HG02588 (cell line): ENCODE results near the gene LDB3.
A peak's percentile ranks its signal among the peaks of the same experiment; 100 is the strongest.

Experiments
- ATAC-seq: cut with Tn5 transposase; IDR thresholded peaks from one replicate; pipeline ENCODE4 v1.9.1; 2021; ENCODE audit warnings: mild to moderate bottlenecking, moderate library complexity; ENCODE audit not compliant: unreplicated experiment

Gene LDB3

GRCh38 chr10:86756511-86757112 is 88.3 kb downstream of the LDB3 start, which contains the start of gene BMPR1A:
BMPR1A (plus strand) TSS chr10:86756619; CDS start chr10:86876019, 119,400 bp downstream.
- peak; percentile 35 for ATAC-seq

DNA sequence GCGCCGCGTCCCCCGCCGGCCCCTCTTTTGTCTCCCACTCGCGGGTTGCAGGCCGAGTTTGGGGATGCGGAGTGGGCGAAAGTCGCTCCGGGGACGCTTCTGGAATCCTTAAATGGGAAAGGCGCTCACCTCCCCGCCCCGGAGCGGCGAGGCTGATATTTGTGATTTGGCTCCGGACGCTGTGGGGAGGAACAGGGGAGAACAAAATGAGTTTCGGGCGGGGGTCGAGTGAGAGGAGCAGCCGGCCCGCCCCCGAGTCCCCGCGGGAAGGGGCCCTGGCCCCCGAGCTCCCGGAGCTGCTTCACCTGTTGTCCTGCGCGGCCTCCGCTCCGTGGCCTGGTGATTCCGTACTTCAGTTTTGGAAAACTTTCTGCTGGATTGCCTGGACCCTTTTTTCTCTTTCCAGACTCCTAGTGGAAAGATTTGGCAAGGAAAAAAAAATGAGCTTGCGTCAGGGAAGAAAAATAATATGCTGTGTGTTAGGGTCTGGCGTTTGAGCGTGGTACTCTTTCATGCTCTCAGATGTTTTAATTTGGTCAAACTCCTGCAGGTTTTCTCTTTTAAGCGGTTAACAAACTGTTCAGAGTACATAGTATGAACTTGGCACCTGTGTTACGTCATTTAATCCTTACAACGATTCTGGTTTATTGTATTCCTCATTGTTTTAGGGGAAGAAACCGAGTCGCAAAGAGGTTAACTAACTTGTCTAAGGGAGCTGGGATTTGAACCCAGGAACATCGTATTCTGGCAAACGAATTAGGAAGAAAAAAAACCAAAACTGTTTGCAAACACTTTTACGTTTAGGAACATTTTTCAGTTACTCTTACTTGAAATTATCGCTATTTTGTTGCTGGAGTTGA is 89.0 kb downstream of the LDB3 start:
- no peak for ATAC-seq

GRCh38 chr10:86758189-86759072 is 90.1 kb downstream of the LDB3 start:
- no peak for ATAC-seq

- ATAC-seq: no peak
Measured at GRCh38 chr10:86759073-86759672, 90.9 kb downstream of the LDB3 start.

- ATAC-seq: no peak
Measured at GRCh38 chr10:86763404-86763803, 95.1 kb downstream of the LDB3 start.

GRCh38 chr10:86765548-86765947 is 97.2 kb downstream of the LDB3 start:
- no peak for ATAC-seq

GRCh38 chr10:86768412-86769062 is 100.2 kb downstream of the LDB3 start:
- ATAC-seq: no peak

- no peak for ATAC-seq
Measured at GRCh38 chr10:86769991-86770390, 101.7 kb downstream of the LDB3 start.

- no peak for ATAC-seq
Measured at GRCh38 chr10:86770412-86770960, 102.2 kb downstream of the LDB3 start.

DNA sequence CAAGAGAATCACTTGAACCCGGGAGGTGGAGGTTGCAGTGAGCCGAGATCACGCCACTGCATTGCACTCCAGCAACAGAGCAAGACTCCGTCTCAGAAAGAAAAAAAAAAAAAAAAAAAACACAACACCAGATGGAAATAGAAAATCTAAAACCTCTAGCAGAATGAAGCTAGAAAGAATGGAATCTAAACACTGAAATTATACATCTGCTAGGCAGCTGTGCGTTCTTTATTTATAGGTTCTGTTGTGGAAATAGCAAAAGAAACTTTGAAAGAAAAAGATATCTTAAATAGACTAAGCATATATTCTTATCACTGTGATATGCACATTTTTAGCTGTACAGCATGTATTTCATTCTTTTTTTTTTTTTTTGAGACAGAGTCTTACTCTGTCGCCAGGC is 105.2 kb downstream of the LDB3 start:
- no peak for ATAC-seq

GRCh38 chr10:86775056-86775869 is 107.0 kb downstream of the LDB3 start:
- peak; percentile 51 for ATAC-seq

DNA sequence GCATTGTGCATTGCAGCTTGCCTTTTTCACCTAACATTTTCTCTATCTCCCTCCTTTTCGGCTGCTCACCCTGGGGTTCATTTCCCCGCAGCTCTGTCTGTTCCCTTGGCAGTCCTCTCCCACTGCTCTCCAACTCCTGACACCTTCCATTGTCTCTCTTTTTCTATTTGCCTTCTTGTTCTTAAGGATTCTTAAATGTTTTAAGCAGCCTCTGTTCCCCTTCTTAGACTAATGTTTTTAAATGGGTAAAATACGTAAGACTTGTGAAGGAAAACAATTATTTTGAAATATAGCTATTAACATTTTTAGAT is 107.5 kb downstream of the LDB3 start:
- ATAC-seq: no peak

DNA sequence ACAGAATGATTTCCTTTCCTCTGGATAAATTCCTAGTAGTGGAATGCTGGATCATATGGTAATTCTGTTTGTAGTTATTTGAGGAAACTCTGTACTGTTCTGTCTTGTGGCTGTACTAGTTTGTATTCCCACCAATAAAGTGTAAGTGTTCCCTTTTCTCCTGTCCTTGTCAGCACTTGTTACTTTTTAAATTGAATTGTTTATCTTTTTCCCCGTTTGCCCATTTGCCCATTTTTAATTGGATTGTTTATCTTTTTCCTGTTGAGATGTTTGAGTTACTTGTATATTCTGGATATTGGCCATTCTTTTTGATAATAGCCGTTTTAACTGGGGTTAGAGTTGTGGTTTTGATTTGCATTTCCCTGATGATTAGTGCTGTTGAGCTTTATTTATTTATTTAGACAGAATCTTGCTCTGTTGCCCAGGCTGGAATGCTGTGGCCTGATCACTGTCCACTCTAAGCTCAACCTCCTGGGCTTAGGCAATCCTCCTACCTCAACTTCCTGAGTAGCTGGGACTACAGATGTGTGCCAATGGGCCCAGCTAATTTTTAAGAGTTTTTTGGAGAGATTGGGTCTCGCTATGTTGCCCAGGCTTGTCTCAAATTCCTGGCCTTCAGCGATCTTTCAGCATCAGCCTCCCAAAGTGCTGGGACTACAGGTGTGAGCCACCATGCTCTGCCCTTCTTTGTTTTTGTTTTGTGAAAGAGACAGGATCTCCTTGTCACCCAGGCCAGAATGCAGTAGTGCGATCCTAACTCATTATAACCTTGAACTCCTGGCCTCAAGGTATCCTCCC is 111.1 kb downstream of the LDB3 start:
- ATAC-seq: no peak

GRCh38 chr10:86782701-86783418 is 114.5 kb downstream of the LDB3 start:
- peak; percentile 54 for ATAC-seq

GRCh38 chr10:86785037-86785436 is 116.7 kb downstream of the LDB3 start:
- ATAC-seq: no peak
